Left ventricle myocardium inferior (tissue), 1 donor: ENCODE results near the gene ZNF283. TPM values are rescaled to one million over a fixed set of nuclear protein-coding genes. Genes with fewer than 3 reads are reported as not detected.

Experiments
- DNase-seq: peaks from one replicate; pipeline ENCODE4 v3.0.0-alpha.2; 2020
- H3K27ac ChIP-seq: fragments of 200-600 bp; replicated peaks from 2 replicates; pipeline ENCODE4 v1.8.0; 2021
- H3K27me3 ChIP-seq: fragments of 200-600 bp; 2 replicates; pipeline ENCODE4 v1.8.0; 2021; ENCODE audit warnings: low read depth
- H3K36me3 ChIP-seq: fragments of 200-600 bp; 2 replicates; pipeline ENCODE4 v1.8.0; 2021
- H3K4me1 ChIP-seq: fragments of 200-600 bp; 2 replicates; pipeline ENCODE4 v1.8.0; 2021
- H3K4me3 ChIP-seq: fragments of 200-600 bp; 2 replicates; pipeline ENCODE4 v1.8.0; 2021; ENCODE audit warnings: mild to moderate bottlenecking, moderate library complexity
- H3K9me3 ChIP-seq: fragments of 200-600 bp; replicated peaks from 2 replicates; pipeline ENCODE4 v1.8.0; 2021
- CTCF ChIP-seq: fragments of 200-600 bp; IDR thresholded peaks from 2 replicates; pipeline ENCODE4 v1.8.0; 2021; ENCODE audit warnings: antibody characterized with exemption, mild to moderate bottlenecking, borderline replicate concordance
- intact Hi-C: fragments of 100-400 bp; cut with micrococcal nuclease; formaldehyde crosslinking; loops from one replicate; pipeline ENCODE4 v1.11.0; 2022
- total RNA-seq: library from RNA; stranded (reverse); fragmentation: NEBNext Ultra II Directional; extraction: Animal tissue kit (Norgen Biotek cat#: 25700); gene quantifications from one replicate; pipeline ENCODE4 v1.2.1, GENCODE V29; 2021
- donor health status: DM: no; HTN: yes; CAD: no; lungs with severe emphysema.

ZNF283 gene
- total RNA-seq, 1 donor from 2014 or later: 14.7 TPM

GRCh38 chr19:43784981-43785808 is 41.9 kb upstream of the ZNF283 start:
- Histone ChIP-seq H3K36me3 (no peaks in the 10 kb centered on the region), H3K9me3 (no peaks in the 10 kb centered on the region), H3K27ac (no peak overlapping the region), H3K4me1 (peaks cover 4% of the 10 kb centered on the region), H3K27me3 (peaks cover 46% of the 10 kb centered on the region), H3K4me3 (no peak overlapping the region)
- TF ChIP-seq CTCF: peak; percentile 99
- no peak for DNase-seq
- intact Hi-C loops: loop anchor here (5.0 kb wide), 1 partner anchor 38 kb away; no protein-coding TSS in a partner anchor

GRCh38 chr19:43786665-43787064 is 40.5 kb upstream of the ZNF283 start:
- intact Hi-C loops: no loop called here
- H3K4me1 ChIP-seq: peaks cover 4% of the 10 kb centered on the region
- DNase-seq: no peak

GRCh38 chr19:43789029-43789428 is 38.1 kb upstream of the ZNF283 start:
- Histone ChIP-seq H3K4me1 (peaks cover 4% of the 10 kb centered on the region), H3K4me3 (no peak overlapping the region), H3K27ac (no peak overlapping the region), H3K36me3 (no peaks in the 10 kb centered on the region), H3K27me3 (peaks cover 37% of the 10 kb centered on the region), H3K9me3 (no peaks in the 10 kb centered on the region)
- TF ChIP-seq CTCF: no peak
- intact Hi-C loops: no loop called here
- no peak for DNase-seq

More at GRCh38 chr19:43786665-43787064, 40.5 kb upstream of the ZNF283 start:
- Histone ChIP-seq H3K27me3 (peaks cover 40% of the 10 kb centered on the region), H3K9me3 (no peaks in the 10 kb centered on the region), H3K27ac (no peak overlapping the region), H3K36me3 (no peaks in the 10 kb centered on the region), H3K4me3 (no peak overlapping the region)
- TF ChIP-seq CTCF: no peak

GRCh38 chr19:43790587-43790986 is 36.5 kb upstream of the ZNF283 start:
- intact Hi-C loops: no loop called here
- H3K27ac ChIP-seq: no peak overlapping the region
- H3K4me1 ChIP-seq: no peaks in the 10 kb centered on the region
- H3K36me3 ChIP-seq: no peaks in the 10 kb centered on the region
- H3K27me3 ChIP-seq: peaks cover 47% of the 10 kb centered on the region
- peaks cover 1% of the 10 kb centered on the region for H3K9me3 ChIP-seq
- TF ChIP-seq CTCF: no peak
- DNase-seq: no peak
- no peak overlapping the region for H3K4me3 ChIP-seq

- Histone ChIP-seq H3K9me3 (peaks cover 7% of the 10 kb centered on the region), H3K27me3 (peaks cover 77% of the 10 kb centered on the region), H3K27ac (no peak overlapping the region), H3K36me3 (no peaks in the 10 kb centered on the region), H3K4me3 (no peak overlapping the region), H3K4me1 (peaks cover 17% of the 10 kb centered on the region)
- no peak for TF ChIP-seq CTCF
- intact Hi-C loops: no loop called here
- no peak for DNase-seq
These were observed 30.0 kb upstream of the ZNF283 start for GRCh38 chr19:43797118-43797517.
